Measurements from ENCODE around the gene BCS1L. TPM values are rescaled to one million over a fixed set of nuclear protein-coding genes. Genes with fewer than 3 reads are reported as not detected.

BCS1L gene
- total and polyA plus RNA-seq, 9 of the 15 experiments (the other 6 are each of a cell fraction or from before 2014, with no cell fraction given) = 37.6 to 103 (median 56.7) TPM

DNA sequence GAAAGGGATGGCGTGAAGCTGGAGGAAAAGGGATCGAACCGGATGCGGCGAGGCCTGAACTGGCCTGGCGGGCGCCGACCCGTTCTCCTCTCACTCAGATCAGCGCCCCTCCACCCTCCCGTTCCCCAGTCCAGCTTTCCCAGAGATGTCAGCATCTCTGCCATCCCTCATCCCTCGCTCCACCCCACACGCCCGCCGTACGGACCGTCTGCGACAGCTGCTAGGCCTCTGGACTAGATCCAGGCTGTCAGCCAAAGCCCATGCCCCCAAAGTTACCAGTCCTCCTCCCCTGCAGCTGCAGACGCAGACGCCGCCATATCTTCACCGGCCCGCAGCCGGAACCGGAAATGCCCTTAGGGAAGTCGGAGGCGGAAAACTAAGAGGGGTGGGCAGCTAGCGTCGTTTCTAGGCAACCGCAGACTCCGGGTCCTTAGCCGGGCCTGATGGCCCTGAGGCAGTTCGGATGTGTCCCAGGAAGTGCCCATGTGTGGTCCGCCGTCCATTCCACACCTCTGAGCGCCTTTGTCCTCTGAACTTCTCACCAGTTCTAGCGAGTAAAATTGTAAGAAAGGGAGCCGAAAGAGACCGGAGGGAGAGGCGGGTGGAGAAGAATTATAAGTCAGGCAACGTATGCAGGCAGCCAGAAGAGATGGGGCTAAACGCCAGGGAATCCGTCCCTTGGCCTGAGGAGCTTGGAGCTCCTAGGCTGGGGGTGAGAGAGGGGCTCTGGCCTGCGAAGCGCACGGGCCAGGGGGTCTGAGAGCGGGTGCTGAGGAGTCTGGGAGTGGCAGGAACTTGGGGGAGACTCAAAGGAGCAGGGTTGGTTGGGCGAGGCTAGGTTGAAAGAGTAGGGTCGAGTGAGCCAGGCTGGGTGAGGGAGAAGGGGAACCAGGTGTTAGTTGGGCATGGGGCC lies 12.4 kb downstream of the BCS1L start, which contains the start of the genes RNF25 and STK36 (continued):
- TF ChIP-seq, protein P1, sequence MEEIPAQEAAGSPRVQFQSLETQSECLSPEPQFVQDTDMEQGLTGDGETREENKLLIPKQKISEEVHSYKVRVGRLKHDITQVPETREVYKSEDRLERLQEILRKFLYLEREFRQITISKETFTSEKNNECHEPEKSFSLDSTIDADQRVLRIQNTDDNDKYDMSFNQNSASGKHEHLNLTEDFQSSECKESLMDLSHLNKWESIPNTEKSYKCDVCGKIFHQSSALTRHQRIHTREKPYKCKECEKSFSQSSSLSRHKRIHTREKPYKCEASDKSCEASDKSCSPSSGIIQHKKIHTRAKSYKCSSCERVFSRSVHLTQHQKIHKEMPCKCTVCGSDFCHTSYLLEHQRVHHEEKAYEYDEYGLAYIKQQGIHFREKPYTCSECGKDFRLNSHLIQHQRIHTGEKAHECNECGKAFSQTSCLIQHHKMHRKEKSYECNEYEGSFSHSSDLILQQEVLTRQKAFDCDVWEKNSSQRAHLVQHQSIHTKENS (CRISPR knock-in tag; IDR thresholded peaks at IDR 0.05) = no peak
- TF ChIP-seq MAFF (IDR thresholded peaks at IDR 0.05; ENCODE audit: low read length) (no peak), CCNT2 (IDR thresholded peaks at IDR 0.05; ENCODE audit: borderline replicate concordance, extremely low read depth, insufficient read length, low read depth, low read length) (no peak), CBFA2T3 (IDR thresholded peaks at IDR 0.05) (no peak), RBM39 (optimal IDR thresholded peaks at IDR 0.05; ENCODE audit: low read depth, low read length) (no peak), BHLHE40 (IDR thresholded peaks at IDR 0.05; ENCODE audit: low read length) (no peak), ZNF354B (CRISPR knock-in tag; IDR thresholded peaks at IDR 0.05) (no peak), ZNF134 (CRISPR knock-in tag; conservative IDR thresholded peaks at IDR 0.05) (no peak), HDAC8 (tag; IDR thresholded peaks at IDR 0.05) (no peak), FOS (IDR thresholded peaks at IDR 0.05; ENCODE audit: extremely low read depth, insufficient read length) (no peak), ZNF212 (CRISPR knock-in tag; IDR thresholded peaks at IDR 0.05) (no peak), NCOA6 (IDR thresholded peaks at IDR 0.05) (no peak), CSDE1 (IDR thresholded peaks at IDR 0.05) (no peak), NR1H2 (CRISPR knock-in tag; IDR thresholded peaks at IDR 0.05) (no peak), MBD2 (IDR thresholded peaks at IDR 0.05; ENCODE audit: borderline replicate concordance, low read depth) (no peak; the same call in 1 of the 2 replicates), ZNF121 (CRISPR knock-in tag; conservative IDR thresholded peaks at IDR 0.05) (no peak), NEUROD1 (IDR thresholded peaks at IDR 0.05; ENCODE audit: borderline replicate concordance, low read depth, low read length, partially characterized antibody) (no peak)
- TF ChIP-seq, protein P2, sequence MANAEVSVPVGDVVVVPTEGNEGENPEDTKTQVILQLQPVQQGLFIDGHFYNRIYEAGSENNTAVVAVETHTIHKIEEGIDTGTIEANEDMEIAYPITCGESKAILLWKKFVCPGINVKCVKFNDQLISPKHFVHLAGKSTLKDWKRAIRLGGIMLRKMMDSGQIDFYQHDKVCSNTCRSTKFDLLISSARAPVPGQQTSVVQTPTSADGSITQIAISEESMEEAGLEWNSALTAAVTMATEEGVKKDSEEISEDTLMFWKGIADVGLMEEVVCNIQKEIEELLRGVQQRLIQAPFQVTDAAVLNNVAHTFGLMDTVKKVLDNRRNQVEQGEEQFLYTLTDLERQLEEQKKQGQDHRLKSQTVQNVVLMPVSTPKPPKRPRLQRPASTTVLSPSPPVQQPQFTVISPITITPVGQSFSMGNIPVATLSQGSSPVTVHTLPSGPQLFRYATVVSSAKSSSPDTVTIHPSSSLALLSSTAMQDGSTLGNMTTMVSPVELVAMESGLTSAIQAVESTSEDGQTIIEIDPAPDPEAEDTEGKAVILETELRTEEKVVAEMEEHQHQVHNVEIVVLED (CRISPR knock-in tag; IDR thresholded peaks at IDR 0.05) = no peak
- TF ChIP-seq, protein P3, sequence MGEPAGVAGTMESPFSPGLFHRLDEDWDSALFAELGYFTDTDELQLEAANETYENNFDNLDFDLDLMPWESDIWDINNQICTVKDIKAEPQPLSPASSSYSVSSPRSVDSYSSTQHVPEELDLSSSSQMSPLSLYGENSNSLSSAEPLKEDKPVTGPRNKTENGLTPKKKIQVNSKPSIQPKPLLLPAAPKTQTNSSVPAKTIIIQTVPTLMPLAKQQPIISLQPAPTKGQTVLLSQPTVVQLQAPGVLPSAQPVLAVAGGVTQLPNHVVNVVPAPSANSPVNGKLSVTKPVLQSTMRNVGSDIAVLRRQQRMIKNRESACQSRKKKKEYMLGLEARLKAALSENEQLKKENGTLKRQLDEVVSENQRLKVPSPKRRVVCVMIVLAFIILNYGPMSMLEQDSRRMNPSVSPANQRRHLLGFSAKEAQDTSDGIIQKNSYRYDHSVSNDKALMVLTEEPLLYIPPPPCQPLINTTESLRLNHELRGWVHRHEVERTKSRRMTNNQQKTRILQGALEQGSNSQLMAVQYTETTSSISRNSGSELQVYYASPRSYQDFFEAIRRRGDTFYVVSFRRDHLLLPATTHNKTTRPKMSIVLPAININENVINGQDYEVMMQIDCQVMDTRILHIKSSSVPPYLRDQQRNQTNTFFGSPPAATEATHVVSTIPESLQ (CRISPR knock-in tag; IDR thresholded peaks at IDR 0.05) = no peak
- TF ChIP-seq, protein P4, sequence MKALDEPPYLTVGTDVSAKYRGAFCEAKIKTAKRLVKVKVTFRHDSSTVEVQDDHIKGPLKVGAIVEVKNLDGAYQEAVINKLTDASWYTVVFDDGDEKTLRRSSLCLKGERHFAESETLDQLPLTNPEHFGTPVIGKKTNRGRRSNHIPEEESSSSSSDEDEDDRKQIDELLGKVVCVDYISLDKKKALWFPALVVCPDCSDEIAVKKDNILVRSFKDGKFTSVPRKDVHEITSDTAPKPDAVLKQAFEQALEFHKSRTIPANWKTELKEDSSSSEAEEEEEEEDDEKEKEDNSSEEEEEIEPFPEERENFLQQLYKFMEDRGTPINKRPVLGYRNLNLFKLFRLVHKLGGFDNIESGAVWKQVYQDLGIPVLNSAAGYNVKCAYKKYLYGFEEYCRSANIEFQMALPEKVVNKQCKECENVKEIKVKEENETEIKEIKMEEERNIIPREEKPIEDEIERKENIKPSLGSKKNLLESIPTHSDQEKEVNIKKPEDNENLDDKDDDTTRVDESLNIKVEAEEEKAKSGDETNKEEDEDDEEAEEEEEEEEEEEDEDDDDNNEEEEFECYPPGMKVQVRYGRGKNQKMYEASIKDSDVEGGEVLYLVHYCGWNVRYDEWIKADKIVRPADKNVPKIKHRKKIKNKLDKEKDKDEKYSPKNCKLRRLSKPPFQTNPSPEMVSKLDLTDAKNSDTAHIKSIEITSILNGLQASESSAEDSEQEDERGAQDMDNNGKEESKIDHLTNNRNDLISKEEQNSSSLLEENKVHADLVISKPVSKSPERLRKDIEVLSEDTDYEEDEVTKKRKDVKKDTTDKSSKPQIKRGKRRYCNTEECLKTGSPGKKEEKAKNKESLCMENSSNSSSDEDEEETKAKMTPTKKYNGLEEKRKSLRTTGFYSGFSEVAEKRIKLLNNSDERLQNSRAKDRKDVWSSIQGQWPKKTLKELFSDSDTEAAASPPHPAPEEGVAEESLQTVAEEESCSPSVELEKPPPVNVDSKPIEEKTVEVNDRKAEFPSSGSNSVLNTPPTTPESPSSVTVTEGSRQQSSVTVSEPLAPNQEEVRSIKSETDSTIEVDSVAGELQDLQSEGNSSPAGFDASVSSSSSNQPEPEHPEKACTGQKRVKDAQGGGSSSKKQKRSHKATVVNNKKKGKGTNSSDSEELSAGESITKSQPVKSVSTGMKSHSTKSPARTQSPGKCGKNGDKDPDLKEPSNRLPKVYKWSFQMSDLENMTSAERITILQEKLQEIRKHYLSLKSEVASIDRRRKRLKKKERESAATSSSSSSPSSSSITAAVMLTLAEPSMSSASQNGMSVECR (CRISPR knock-in tag; IDR thresholded peaks at IDR 0.05) = peak; percentile 86

All from K562 (cell line).